ENCODE measurements around the gene DEPP1.

DEPP1 gene

DNA sequence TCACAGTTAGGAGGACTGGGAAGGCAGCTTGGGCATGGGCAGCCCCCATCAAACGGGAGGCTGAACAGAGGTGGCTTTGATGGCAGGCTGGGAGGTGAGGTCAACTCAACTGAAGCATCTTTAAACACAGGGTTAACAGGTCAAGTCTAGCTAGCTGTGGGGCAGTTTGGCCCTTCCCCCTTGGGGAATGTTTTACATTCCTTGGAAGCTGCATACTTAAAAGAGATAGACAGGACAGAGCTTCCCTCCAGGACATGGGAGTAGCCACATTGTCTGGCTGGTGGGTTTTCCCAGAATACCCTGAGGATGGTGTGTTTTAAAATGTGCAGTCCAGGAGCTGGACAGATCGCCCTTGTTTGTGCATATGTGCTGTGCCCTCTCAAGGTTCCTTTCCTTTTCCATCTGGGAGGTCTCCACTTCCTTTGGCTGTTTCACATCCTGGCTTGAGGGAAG lies 25.8 kb downstream of the DEPP1 start:
- in situ Hi-C loops (cut with MboI; ENCODE audit: low sequenced_read_pairs), result no loop called here
- Histone ChIP-seq H3K9me3 (no peaks in the 10 kb centered on the region), H3K4me1 (no peaks in the 10 kb centered on the region), H3K36me3 (replicated peaks) (no peaks in the 10 kb centered on the region), H3K27me3 (ENCODE audit: low read depth) (no peaks in the 10 kb centered on the region), H3K4me3 (no peak overlapping the region)
- no peak for DNase-seq (ENCODE audit: low spot score in 2 of 2)

DNA sequence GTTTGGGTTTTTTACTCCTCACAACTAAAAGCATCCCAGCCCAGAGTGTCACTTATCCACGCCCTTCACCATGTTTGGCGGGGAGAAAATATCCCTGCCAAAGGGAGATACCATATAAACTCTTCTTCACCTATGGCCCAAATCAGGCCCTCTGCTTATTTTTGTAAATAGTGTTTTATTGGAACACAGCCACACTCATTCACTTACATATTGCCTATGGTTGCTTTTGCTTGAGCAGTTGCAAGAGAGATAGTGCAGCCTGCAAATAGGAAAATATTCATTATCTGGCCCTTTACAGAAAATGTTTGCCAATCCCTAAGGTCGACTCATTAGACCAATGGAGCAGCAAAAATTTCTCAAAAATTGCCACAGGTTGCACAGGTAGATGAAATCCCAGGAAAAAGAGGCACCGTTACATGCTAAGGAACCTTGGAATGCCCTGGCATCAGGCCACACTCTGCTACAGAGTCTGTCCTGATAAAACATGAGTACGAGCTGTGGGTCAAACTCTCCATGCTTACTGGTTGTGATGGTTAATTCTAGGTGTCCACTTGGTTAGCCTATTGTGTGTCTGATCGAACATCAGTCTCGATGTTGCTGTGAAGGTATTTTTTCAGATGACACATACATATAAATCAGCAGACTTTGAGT lies 26.9 kb downstream of the DEPP1 start:
- no peak for DNase-seq (ENCODE audit: low spot score in 2 of 2)
- Histone ChIP-seq H3K4me1 (no peaks in the 10 kb centered on the region), H3K36me3 (replicated peaks) (no peaks in the 10 kb centered on the region), H3K4me3 (no peak overlapping the region), H3K27me3 (ENCODE audit: low read depth) (no peaks in the 10 kb centered on the region), H3K9me3 (no peaks in the 10 kb centered on the region)
- in situ Hi-C loops (cut with MboI; ENCODE audit: low sequenced_read_pairs), result no loop called here

DNA sequence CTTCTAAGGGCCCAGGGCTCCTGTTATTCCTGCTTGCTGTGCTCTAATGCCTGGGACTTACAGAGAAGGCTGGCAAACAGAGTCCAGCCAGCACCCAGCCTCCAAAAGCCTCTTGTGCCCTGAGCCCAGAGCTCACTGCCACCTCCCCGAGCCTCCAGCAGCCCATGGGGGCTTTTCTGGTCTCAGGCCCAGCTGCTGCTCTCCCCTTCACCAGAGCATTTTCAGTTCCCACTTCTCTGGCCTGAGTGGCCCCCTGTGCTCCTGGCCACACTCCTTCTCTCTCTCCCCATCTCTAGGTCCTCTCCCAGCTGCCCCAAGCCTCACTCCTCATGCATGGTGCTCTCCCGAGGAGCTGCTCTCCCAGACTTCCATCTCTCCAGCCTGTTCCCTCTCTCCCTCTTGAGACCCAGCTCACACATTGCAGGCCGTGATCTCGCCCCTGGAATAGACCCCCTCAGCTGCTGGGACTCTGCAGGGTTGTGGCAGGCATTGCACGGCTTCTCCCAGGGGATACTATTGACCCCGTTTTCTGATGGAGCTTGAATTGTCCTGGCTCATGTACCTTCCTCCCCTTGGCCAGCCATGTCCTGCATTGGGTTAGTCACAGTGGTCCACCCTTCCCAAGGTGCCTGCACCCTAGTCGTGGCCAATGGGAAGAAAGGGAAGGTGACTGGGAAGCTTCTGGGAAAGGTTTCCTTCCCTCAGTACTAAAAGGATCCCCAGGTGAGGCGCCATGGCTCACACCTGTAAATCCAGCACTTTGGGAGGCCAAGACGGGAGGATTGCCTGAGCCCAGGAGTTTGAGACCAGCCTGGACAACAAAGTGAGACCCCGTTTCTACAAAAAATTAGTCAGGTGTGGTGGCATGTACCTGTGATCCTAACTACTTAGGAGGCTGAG lies 28.0 kb downstream of the DEPP1 start:
- DNase-seq (ENCODE audit: low spot score in 2 of 2), result no peak
- H3K4me3 ChIP-seq, result no peak overlapping the region
- no peaks in the 10 kb centered on the region for H3K27me3 ChIP-seq (ENCODE audit: low read depth)
- in situ Hi-C loops (cut with MboI; ENCODE audit: low sequenced_read_pairs), result no loop called here
- no peaks in the 10 kb centered on the region for H3K4me1 ChIP-seq
- no peaks in the 10 kb centered on the region for H3K36me3 ChIP-seq (replicated peaks)
- no peaks in the 10 kb centered on the region for H3K9me3 ChIP-seq

DNA sequence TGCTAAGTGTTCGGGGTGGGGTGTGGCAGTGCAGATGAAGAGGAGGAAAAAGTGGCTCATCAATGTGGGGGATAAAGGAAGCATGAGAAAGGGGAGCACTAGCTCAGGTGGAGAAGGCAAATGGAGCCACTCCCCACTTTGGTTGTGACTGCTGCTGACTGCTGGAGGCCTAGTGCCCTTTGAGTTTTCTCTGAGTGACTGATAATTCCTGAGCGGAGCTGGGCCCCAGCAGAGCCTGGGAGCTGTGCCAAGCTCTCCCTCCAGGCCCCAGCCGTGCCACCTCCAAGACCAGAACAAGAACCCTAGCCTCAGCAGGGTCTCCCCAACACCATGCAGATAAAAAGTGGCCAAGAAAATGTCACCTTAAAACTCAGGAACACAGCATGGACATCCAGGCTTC lies 28.7 kb downstream of the DEPP1 start:
- DNase-seq (ENCODE audit: low spot score in 2 of 2), result no peak
- no peaks in the 10 kb centered on the region for H3K36me3 ChIP-seq (replicated peaks)
- no peak overlapping the region for H3K4me3 ChIP-seq
- H3K4me1 ChIP-seq, result no peaks in the 10 kb centered on the region
- H3K27me3 ChIP-seq (ENCODE audit: low read depth), result no peaks in the 10 kb centered on the region
- no peaks in the 10 kb centered on the region for H3K9me3 ChIP-seq
- in situ Hi-C loops (cut with MboI; ENCODE audit: low sequenced_read_pairs), result no loop called here

DNA sequence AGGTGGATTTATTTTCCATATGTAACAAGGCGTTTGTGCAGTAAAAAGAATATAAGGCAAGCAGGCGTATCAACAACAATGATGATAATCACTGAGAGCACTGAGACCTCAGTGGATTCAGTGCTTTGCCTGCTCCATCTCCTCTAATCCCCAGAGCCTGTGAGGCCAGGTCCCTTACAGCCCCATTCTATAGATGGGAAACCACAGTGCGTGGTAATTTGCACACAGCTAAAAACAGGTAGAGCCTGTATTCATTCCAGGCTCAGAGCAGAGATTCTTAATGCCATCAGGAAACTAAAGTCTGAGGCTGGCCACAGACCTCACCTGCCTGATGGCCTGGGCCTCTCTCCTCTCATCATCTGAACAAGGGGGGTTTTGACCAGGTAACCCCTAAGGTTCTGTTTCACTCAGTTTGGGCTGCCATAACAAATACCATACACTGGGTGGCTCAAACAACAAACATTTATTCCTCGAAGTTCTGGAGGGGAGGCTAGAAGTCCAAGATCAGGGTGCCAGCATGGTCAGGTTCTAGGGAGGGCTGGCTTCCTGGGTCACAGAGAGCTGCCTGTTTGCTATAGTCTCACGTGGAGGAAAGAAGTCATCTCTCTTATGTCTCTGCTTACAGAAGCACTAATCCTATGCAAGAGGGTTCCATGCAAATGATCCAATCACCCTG lies 29.3 kb downstream of the DEPP1 start:
- no peak for DNase-seq (ENCODE audit: low spot score in 2 of 2)
- Histone ChIP-seq H3K4me3 (no peak overlapping the region), H3K9me3 (no peaks in the 10 kb centered on the region), H3K4me1 (no peaks in the 10 kb centered on the region), H3K27me3 (ENCODE audit: low read depth) (no peaks in the 10 kb centered on the region), H3K36me3 (replicated peaks) (no peaks in the 10 kb centered on the region)
- in situ Hi-C loops (cut with MboI; ENCODE audit: low sequenced_read_pairs), result no loop called here

DNA sequence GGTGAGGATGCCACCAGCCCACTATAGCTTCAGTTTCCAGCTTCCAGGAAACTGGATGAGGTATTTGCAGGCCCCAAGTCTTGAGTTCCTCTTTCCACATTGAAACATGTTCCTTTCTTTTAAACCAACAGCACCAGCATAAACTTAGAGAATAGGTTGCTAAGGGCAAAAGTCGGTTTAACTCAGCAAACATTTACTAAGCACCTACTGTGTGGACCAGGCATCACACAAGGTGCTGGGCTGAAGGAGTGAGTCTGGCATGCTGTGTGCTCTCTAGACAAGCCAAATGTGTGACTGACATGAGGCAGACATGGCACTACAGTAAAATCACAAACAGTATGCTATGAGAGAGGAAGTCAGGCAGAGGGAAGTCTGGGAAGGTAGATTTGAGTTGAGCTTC lies 30.0 kb downstream of the DEPP1 start:
- in situ Hi-C loops (cut with MboI; ENCODE audit: low sequenced_read_pairs), result no loop called here
- H3K27me3 ChIP-seq (ENCODE audit: low read depth), result no peaks in the 10 kb centered on the region
- no peak for DNase-seq (ENCODE audit: low spot score in 2 of 2)
- no peaks in the 10 kb centered on the region for H3K36me3 ChIP-seq (replicated peaks)
- no peak overlapping the region for H3K4me3 ChIP-seq
- no peaks in the 10 kb centered on the region for H3K9me3 ChIP-seq
- H3K4me1 ChIP-seq, result no peaks in the 10 kb centered on the region

DNA sequence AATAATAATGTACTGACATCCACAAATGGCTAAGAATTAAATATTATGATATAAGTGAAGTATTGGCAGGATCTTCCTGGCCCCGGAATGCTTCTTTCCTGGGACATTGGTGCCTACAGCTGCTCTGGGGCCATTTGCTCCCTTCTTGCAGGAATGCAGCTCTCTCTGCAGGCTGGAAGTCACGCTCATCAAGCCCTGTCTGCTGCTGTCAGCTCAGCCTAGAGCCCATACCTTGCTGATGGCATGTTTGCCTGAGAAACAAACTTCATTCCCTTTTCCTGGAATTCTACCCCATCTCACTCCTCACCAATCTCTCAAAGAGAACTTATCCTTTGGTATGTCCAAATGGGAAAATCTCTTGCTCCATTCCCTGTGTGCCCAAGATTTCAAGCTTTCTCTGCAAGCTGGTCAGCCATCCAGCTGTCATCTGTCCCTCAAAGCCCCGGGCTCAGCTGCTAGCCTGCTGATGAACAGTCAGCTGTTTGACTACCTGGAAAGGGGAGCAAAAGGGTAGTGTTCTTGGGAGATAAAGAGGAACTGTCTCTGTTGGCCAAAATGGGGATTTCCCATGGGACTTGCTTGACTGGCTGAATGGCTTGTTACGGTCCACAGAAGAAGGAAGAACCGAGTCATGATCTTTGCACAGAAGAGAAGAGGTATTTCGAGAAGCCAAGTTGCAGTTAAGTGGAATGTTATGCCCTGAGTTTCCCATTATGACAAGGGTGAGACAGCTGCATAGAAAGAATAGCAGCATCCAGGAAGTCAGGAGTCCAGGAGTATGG lies 31.0 kb downstream of the DEPP1 start:
- in situ Hi-C loops (cut with MboI; ENCODE audit: low sequenced_read_pairs), result no loop called here
- Histone ChIP-seq H3K36me3 (replicated peaks) (no peaks in the 10 kb centered on the region), H3K4me3 (no peak overlapping the region), H3K9me3 (no peaks in the 10 kb centered on the region), H3K4me1 (no peaks in the 10 kb centered on the region), H3K27me3 (ENCODE audit: low read depth) (no peaks in the 10 kb centered on the region)
- DNase-seq (ENCODE audit: low spot score in 2 of 2), result no peak

DNA sequence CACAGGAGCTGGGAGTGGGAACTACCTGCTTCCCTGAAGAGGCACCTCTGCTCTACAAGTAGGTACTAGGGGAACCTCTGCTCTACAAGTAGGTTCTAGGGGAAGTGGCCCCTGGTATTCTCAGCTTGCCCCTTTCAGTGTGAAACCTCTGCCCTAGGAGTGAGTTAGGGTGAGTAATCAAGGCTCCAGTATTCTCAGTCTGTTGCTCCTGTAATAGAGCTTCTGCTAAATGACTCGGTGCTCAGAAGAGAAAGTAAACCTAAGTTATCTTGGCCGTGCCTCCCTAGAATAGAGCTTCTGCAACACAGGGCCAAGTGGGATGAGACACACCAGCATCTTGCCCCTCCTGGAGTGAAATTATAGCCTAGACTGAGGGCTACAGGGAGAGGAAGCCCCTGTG lies 32.4 kb downstream of the DEPP1 start:
- DNase-seq (ENCODE audit: low spot score in 2 of 2), result no peak
- in situ Hi-C loops (cut with MboI; ENCODE audit: low sequenced_read_pairs), result no loop called here
- H3K4me1 ChIP-seq, result no peaks in the 10 kb centered on the region
- H3K27me3 ChIP-seq (ENCODE audit: low read depth), result no peaks in the 10 kb centered on the region
- H3K4me3 ChIP-seq, result no peak overlapping the region
- H3K36me3 ChIP-seq (replicated peaks), result no peaks in the 10 kb centered on the region
- no peaks in the 10 kb centered on the region for H3K9me3 ChIP-seq

DNA sequence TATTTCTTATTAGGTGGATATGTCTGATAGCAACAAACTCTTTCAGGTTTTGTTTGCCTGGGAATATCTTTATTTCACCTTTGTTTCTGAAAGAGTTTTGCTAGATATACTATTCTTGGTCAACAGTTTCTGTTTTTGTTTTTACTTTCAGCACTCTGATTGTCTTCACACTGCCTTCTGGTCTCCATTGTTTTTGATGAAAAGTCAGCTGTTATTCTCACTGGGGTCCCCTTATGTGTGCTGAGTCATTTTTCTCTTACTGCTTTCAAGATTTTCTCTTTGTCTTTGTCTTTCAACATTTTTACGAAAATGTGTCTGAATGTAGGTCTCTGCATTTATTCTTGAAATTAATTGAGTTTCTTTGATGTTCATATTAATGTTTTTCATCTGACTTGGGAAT lies 34.3 kb downstream of the DEPP1 start:
- no peaks in the 10 kb centered on the region for H3K36me3 ChIP-seq (replicated peaks)
- no peak overlapping the region for H3K4me3 ChIP-seq
- H3K27me3 ChIP-seq (ENCODE audit: low read depth), result no peaks in the 10 kb centered on the region
- no peak for DNase-seq (ENCODE audit: low spot score in 2 of 2)
- no peaks in the 10 kb centered on the region for H3K9me3 ChIP-seq
- H3K4me1 ChIP-seq, result no peaks in the 10 kb centered on the region
- in situ Hi-C loops (cut with MboI; ENCODE audit: low sequenced_read_pairs), result no loop called here

DNA sequence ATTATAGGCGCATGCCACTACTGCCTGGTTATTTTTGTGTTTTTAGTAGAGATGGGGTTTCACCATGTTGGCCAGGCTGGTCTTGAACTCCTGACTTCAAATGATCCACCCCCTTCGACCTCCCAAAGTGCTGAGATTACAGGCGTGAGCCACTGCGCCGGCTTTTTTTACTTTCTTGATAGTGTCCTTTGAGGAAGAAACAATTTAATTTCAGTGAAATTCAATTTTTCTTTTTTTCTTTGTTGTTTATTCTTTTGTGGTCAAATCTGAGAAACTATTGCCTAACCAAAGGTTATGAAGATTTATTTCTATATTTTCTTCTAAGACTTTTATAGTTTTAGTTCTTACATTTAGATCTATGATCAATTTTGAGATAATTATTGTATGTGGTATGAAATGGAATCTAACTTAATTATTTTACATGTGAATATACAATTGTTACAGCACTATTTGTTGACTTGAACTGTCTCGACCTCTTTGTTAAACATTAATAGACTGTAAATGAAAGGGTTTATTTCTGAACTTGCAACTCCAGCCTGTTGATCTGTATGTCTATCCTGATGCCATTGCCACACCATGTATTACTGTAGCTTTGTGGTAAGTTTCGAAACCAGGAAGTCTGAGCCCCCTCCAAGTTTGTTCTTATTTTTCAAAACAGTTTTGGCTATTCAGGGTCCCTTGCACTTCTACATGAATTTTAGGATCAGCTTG lies 38.8 kb downstream of the DEPP1 start:
- Histone ChIP-seq H3K4me3 (no peak overlapping the region), H3K9me3 (no peaks in the 10 kb centered on the region), H3K36me3 (replicated peaks) (no peaks in the 10 kb centered on the region), H3K27me3 (ENCODE audit: low read depth) (no peaks in the 10 kb centered on the region), H3K4me1 (no peaks in the 10 kb centered on the region)
- in situ Hi-C loops (cut with MboI; ENCODE audit: low sequenced_read_pairs), result no loop called here
- no peak for DNase-seq (ENCODE audit: low spot score in 2 of 2)

DNA sequence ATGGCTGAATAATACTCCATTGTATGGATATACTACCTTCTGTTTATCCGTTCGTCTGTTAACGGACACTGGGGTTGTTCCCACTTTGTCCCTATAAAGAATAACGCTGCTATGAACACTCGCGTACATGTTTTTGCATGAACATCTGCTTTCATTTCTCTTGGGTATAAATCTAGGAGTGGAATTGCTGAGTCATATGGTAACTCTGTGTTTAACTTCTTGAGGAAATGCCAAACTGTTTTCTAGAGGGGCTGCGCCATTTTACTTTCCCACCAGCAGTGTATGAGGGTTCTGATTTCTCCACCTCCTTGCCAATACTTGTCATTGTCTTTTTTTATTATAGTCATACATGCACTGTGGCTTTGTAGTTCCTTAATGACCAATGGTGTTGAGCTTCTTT lies 39.7 kb downstream of the DEPP1 start:
- Histone ChIP-seq H3K4me3 (no peak overlapping the region), H3K4me1 (no peaks in the 10 kb centered on the region), H3K36me3 (replicated peaks) (no peaks in the 10 kb centered on the region), H3K9me3 (no peaks in the 10 kb centered on the region), H3K27me3 (ENCODE audit: low read depth) (no peaks in the 10 kb centered on the region)
- DNase-seq (ENCODE audit: low spot score in 2 of 2), result no peak
- in situ Hi-C loops (cut with MboI; ENCODE audit: low sequenced_read_pairs), result no loop called here

DNA sequence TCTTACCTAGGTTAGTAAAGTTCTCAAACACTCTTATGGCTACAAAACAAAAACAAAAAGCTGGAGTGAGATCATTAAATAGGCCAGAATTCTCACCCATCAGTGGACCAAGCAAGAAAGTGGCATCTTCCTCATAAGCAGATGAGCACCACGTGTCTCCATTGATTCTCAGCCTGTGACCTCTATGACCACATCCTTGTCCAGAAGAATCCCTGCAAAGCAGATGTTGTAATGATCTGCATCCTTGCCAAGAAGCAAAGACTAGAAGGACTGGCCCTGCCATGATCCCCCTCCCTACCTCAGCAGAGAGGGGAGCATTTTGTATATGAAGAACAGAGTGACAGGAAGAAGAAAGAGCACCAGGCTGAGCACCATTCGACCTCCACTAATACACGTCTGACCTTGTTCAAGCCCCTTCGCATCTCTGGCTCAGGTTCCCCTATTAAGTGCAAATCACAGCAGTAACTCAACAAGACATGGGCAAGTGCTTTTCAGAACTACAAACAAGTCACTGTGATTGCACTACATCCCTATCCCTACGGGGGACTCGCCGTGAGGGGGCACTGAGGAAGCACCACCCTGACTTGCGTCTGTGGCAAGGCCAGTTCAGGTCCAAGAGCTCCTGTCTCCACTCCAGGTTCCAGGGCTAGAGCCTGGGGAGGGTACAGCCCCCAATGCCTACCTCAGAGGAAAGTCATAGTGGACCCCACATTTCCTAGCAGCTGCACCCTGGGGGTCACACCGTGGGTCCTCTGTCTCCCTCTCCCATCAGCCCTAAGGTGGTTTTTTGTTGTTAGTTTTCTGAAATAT lies 41.2 kb downstream of the DEPP1 start:
- Histone ChIP-seq H3K9me3 (no peaks in the 10 kb centered on the region), H3K27me3 (ENCODE audit: low read depth) (no peaks in the 10 kb centered on the region), H3K4me3 (no peak overlapping the region), H3K4me1 (no peaks in the 10 kb centered on the region), H3K36me3 (replicated peaks) (no peaks in the 10 kb centered on the region)
- no peak for DNase-seq (ENCODE audit: low spot score in 2 of 2)
- in situ Hi-C loops (cut with MboI; ENCODE audit: low sequenced_read_pairs), result no loop called here

Data from HAP-1 (cell line).